WTC11 (cell line): ENCODE results near the gene RIPOR1.

ENCODE experiments used
- FOXJ3 ChIP-seq: sonication (generic); formaldehyde crosslinking; IDR thresholded peaks from 2 replicates; pipeline ENCODE4 v1.9.0; 2021; ENCODE audit warnings: missing genetic modification reagents, mild to moderate bottlenecking, borderline replicate concordance
- GABPB1 ChIP-seq: sonication (generic); formaldehyde crosslinking; IDR thresholded peaks from 2 replicates; pipeline ENCODE4 v1.8.1; 2023; ENCODE audit warnings: mild to moderate bottlenecking, missing genetic modification reagents
- ZNF423 ChIP-seq: fragments of 250-450 bp; sonication (Bioruptor Pico); IDR thresholded peaks from 2 replicates; pipeline ENCODE4 v2.1.2; 2022; ENCODE audit warnings: mild to moderate bottlenecking, moderate library complexity
- TF ChIP-seq, protein P1 (sequence below): sonication (generic); formaldehyde crosslinking; IDR thresholded peaks from 2 replicates; pipeline ENCODE4 v1.8.1; 2023; ENCODE audit warnings: mild to moderate bottlenecking, missing genetic modification reagents
- TF ChIP-seq, protein P2 (sequence below): fragments of 200-600 bp; IDR thresholded peaks from 2 replicates; pipeline ENCODE4 v1.8.0; 2022; ENCODE audit warnings: antibody characterized with exemption
- TF ChIP-seq, protein P3 (sequence below): fragments of 250-450 bp; sonication (Bioruptor Pico); IDR thresholded peaks from 2 replicates; pipeline ENCODE4 v2.1.2; 2022; ENCODE audit warnings: mild to moderate bottlenecking, moderate library complexity
- TF ChIP-seq, protein P4 (sequence below): sonication (generic); formaldehyde crosslinking; IDR thresholded peaks from 2 replicates; pipeline ENCODE4 v1.8.1; 2022; ENCODE audit warnings: mild to moderate bottlenecking, moderate library complexity, missing genetic modification reagents
- TF ChIP-seq, protein P5 (sequence below): sonication (generic); formaldehyde crosslinking; conservative IDR thresholded peaks from 2 replicates; pipeline ENCODE4 v1.8.1; 2022; ENCODE audit warnings: mild to moderate bottlenecking, missing genetic modification reagents
- TF ChIP-seq, protein P6 (sequence below): sonication (generic); formaldehyde crosslinking; IDR thresholded peaks from 2 replicates; pipeline ENCODE4 v1.8.1; 2023; ENCODE audit warnings: mild to moderate bottlenecking, missing genetic modification reagents, moderate library complexity
- TF ChIP-seq, protein P7 (sequence below): fragments of 250-450 bp; sonication (Bioruptor Pico); IDR thresholded peaks from 2 replicates; pipeline ENCODE4 v1.9.0; 2021; ENCODE audit warnings: mild to moderate bottlenecking
- TF ChIP-seq, protein P8 (sequence below): sonication (generic); formaldehyde crosslinking; IDR thresholded peaks from 2 replicates; pipeline ENCODE4 v1.8.0; 2022; ENCODE audit warnings: mild to moderate bottlenecking, missing genetic modification reagents

DNA sequence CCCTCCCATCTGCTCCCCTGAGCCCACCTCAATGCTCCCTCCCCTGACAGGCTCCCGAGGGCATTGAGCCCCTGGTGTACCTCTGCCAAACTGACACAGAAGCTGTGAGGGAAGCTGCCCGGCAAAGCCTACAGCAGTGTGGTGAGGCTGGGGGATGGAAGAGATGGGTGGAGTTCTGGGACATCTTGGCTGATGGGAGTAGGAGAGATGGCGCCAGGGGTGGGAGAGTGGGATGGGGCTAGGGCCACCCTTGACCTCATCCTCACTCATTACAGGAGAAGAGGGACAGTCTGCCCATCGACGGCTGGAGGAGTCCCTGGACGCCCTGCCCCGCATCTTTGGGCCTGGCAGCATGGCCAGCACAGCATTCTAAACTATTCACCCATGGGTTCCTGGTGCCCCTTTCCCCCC, 17.5 kb downstream of the RIPOR1 start:
- TF ChIP-seq, protein P1, sequence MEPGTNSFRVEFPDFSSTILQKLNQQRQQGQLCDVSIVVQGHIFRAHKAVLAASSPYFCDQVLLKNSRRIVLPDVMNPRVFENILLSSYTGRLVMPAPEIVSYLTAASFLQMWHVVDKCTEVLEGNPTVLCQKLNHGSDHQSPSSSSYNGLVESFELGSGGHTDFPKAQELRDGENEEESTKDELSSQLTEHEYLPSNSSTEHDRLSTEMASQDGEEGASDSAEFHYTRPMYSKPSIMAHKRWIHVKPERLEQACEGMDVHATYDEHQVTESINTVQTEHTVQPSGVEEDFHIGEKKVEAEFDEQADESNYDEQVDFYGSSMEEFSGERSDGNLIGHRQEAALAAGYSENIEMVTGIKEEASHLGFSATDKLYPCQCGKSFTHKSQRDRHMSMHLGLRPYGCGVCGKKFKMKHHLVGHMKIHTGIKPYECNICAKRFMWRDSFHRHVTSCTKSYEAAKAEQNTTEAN (CRISPR knock-in tag): no peak
- TF ChIP-seq, protein P2, sequence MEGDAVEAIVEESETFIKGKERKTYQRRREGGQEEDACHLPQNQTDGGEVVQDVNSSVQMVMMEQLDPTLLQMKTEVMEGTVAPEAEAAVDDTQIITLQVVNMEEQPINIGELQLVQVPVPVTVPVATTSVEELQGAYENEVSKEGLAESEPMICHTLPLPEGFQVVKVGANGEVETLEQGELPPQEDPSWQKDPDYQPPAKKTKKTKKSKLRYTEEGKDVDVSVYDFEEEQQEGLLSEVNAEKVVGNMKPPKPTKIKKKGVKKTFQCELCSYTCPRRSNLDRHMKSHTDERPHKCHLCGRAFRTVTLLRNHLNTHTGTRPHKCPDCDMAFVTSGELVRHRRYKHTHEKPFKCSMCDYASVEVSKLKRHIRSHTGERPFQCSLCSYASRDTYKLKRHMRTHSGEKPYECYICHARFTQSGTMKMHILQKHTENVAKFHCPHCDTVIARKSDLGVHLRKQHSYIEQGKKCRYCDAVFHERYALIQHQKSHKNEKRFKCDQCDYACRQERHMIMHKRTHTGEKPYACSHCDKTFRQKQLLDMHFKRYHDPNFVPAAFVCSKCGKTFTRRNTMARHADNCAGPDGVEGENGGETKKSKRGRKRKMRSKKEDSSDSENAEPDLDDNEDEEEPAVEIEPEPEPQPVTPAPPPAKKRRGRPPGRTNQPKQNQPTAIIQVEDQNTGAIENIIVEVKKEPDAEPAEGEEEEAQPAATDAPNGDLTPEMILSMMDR: no peak
- TF ChIP-seq, protein P3, sequence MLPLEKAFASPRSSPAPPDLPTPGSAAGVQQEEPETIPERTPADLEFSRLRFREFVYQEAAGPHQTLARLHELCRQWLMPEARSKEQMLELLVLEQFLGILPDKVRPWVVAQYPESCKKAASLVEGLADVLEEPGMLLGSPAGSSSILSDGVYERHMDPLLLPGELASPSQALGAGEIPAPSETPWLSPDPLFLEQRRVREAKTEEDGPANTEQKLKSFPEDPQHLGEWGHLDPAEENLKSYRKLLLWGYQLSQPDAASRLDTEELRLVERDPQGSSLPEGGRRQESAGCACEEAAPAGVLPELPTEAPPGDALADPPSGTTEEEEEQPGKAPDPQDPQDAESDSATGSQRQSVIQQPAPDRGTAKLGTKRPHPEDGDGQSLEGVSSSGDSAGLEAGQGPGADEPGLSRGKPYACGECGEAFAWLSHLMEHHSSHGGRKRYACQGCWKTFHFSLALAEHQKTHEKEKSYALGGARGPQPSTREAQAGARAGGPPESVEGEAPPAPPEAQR (CRISPR knock-in tag): no peak
- TF ChIP-seq, protein P4, sequence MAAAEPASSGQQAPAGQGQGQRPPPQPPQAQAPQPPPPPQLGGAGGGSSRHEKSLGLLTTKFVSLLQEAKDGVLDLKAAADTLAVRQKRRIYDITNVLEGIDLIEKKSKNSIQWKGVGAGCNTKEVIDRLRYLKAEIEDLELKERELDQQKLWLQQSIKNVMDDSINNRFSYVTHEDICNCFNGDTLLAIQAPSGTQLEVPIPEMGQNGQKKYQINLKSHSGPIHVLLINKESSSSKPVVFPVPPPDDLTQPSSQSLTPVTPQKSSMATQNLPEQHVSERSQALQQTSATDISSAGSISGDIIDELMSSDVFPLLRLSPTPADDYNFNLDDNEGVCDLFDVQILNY: no peak
- TF ChIP-seq GABPB1 (CRISPR knock-in tag): no peak
- no peak for TF ChIP-seq ZNF423 (CRISPR knock-in tag)
- TF ChIP-seq, protein P5, sequence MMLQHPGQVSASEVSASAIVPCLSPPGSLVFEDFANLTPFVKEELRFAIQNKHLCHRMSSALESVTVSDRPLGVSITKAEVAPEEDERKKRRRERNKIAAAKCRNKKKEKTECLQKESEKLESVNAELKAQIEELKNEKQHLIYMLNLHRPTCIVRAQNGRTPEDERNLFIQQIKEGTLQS (CRISPR knock-in tag): no peak
- TF ChIP-seq, protein P6, sequence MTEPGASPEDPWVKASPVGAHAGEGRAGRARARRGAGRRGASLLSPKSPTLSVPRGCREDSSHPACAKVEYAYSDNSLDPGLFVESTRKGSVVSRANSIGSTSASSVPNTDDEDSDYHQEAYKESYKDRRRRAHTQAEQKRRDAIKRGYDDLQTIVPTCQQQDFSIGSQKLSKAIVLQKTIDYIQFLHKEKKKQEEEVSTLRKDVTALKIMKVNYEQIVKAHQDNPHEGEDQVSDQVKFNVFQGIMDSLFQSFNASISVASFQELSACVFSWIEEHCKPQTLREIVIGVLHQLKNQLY (CRISPR knock-in tag): no peak
- TF ChIP-seq, protein P7, sequence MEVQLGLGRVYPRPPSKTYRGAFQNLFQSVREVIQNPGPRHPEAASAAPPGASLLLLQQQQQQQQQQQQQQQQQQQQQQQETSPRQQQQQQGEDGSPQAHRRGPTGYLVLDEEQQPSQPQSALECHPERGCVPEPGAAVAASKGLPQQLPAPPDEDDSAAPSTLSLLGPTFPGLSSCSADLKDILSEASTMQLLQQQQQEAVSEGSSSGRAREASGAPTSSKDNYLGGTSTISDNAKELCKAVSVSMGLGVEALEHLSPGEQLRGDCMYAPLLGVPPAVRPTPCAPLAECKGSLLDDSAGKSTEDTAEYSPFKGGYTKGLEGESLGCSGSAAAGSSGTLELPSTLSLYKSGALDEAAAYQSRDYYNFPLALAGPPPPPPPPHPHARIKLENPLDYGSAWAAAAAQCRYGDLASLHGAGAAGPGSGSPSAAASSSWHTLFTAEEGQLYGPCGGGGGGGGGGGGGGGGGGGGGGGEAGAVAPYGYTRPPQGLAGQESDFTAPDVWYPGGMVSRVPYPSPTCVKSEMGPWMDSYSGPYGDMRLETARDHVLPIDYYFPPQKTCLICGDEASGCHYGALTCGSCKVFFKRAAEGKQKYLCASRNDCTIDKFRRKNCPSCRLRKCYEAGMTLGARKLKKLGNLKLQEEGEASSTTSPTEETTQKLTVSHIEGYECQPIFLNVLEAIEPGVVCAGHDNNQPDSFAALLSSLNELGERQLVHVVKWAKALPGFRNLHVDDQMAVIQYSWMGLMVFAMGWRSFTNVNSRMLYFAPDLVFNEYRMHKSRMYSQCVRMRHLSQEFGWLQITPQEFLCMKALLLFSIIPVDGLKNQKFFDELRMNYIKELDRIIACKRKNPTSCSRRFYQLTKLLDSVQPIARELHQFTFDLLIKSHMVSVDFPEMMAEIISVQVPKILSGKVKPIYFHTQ (CRISPR knock-in tag): no peak
- TF ChIP-seq, protein P8, sequence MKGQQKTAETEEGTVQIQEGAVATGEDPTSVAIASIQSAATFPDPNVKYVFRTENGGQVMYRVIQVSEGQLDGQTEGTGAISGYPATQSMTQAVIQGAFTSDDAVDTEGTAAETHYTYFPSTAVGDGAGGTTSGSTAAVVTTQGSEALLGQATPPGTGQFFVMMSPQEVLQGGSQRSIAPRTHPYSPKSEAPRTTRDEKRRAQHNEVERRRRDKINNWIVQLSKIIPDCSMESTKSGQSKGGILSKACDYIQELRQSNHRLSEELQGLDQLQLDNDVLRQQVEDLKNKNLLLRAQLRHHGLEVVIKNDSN (CRISPR knock-in tag): no peak
- TF ChIP-seq FOXJ3 (CRISPR knock-in tag): no peak
